GM18867 (cell line): ENCODE data around the gene CTSE.
"Not testable (repeated sequence)": the region's sequence is repeated elsewhere in the genome, so short reads cannot be mapped to it uniquely, and the experiment has no call there.

Source experiments
- ATAC-seq: cut with Tn5 transposase; IDR thresholded peaks from one replicate; pipeline ENCODE4 v1.9.1; 2021; ENCODE audit warnings: mild to moderate bottlenecking, moderate library complexity; ENCODE audit not compliant: unreplicated experiment

The CTSE gene

GRCh38 chr1:206020393-206021007 lies 3.2 kb downstream of the CTSE start:
- ATAC-seq, result no peak

DNA sequence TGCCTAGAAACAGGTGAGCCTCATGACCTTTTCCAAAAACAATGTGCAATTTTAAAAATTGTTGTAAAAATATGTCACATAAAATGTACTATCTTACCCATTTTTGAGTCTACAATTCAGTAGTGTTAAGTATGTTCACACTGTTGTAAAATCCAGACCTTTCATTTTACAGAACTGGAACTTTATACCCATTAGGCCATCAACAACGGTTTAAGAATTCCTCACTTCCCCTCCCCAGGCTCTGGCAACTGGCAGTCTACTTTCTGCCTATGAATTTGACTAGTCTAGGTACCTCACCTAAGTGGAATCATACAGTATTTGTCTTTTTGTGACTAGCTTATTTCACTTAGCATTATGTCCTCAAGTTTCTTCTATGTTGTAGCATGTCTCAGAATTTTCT lies 8.6 kb downstream of the CTSE start:
- ATAC-seq, result no peak

DNA sequence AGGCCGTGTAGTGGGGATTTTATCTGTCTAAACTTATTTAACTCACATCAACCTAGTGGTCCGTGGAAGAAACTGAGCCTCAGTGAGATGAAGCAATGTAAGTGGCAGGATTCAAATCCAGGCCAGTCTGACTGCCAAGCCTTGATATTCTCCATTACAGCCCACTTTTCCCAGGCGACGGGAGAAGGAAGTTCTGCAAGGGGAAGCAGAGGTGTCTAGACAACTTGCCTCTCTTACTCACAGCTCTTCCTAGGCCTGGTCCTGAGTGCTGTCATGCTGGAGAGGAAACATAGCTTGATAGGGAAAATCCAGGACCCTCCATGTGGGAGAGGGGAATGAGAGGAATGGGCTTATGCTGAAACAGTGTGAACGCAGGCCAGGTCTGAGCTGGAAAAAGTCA lies 9.1 kb downstream of the CTSE start:
- ATAC-seq, result no peak

- no peak for ATAC-seq
These were observed 10.5 kb downstream of the CTSE start for GRCh38 chr1:206013026-206013795.

- ATAC-seq, result peak; percentile 96
These were observed 11.4 kb downstream of the CTSE start for GRCh38 chr1:206012086-206012859.

GRCh38 chr1:206011057-206011456 lies 12.6 kb downstream of the CTSE start:
- ATAC-seq, result no peak

DNA sequence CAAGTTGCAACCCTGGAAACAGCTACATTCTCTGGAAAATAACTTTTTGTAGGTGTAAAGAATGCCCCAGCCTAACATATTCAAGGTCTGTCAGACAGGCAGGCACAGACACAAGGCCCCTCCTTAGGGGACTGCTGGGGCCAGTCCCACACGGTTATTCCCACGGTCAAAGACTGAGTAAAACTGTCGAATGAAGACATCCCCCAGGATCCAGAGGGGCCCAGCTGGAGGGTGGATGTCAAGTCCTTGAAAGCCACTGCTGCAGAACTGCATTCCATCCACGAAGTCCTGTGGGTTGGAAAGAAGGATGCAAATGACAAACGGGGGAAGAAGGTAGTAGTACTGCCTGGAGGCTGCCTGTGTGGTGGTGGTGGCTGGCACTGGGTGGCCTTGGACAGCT lies 13.6 kb downstream of the CTSE start:
- ATAC-seq, result no peak

DNA sequence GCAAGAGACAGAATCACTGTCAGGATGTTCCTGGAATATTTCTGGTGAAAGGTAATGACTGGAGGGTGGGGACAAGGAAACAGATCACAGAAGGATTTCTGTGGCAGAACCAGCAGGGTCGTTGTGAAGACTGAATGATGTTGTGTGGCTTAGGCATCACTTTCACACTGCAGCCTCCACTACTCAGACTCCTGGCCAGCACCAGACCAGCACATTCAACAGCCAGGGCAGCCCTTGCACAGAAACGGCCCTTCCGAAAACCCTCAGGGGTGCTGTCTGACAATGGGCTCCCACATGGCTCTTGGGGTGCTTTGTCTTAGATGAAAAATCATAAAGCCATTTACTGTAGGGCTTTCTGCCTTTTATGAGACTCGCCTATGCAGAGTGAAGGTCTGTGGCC lies 16.7 kb downstream of the CTSE start:
- no peak for ATAC-seq

- no peak for ATAC-seq
These were observed 17.9 kb downstream of the CTSE start for GRCh38 chr1:206005778-206006180.

- ATAC-seq, result no peak
These were observed 18.5 kb downstream of the CTSE start for GRCh38 chr1:206005234-206005633.

GRCh38 chr1:206004826-206005225 lies 18.9 kb downstream of the CTSE start:
- ATAC-seq, result no peak

- no peak for ATAC-seq
These were observed 19.6 kb downstream of the CTSE start for GRCh38 chr1:206003854-206004800.

DNA sequence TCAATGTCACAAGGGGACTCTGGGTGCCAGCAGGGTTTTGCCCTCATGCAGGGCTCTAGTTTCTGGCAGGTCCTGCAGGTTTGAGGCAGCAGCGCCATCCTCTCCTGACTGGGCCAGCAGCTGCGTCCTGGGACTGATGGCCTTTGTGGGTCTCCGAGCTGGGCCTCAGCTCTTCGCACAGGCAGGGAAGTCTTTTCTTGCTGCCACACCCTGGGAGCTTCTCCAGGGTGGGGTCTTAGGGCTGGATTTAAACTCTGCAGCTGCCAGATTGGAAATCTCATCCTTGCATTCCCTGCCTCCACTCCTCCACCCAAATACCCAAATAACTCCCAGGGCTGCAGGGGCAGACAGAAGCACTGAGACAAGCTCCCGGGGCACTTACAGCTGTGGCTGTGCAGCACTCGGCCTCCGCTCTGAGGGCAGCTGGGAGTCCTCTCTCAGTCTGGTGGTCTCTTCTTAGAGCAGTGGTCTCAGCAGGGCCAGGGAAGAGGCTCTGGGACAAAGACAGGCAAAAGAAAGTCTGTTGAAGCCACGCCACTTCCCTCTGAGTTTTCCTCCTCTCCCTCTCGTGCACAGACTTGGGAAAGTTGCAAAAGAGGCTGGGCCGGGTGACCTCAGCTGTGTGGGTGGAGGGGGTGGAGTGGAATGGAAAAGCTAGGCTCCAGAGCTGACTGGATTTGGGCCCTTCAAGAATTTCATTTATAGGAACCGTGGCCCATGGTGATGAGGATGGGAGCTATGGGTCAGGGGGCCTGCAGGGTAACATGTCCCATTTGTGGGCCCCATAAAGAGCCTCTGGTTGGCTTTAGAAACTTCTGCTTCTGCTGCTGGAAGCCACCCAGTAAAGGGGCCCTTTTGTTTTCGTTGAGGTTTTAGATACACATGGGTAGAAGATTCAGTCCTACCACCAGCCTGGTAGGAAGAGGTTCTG lies 20.6 kb downstream of the CTSE start, which contains the start of gene RAB7B:
RAB7B (minus strand) TSS at position 525 of the 931 bp plus-strand sequence. CDS start 9,260 bp downstream, outside the sequence.
- ATAC-seq, result no peak

GRCh38 chr1:206002160-206002559 lies 21.5 kb downstream of the CTSE start:
- no peak for ATAC-seq

GRCh38 chr1:206001476-206001888 lies 22.2 kb downstream of the CTSE start:
- ATAC-seq, result no peak

DNA sequence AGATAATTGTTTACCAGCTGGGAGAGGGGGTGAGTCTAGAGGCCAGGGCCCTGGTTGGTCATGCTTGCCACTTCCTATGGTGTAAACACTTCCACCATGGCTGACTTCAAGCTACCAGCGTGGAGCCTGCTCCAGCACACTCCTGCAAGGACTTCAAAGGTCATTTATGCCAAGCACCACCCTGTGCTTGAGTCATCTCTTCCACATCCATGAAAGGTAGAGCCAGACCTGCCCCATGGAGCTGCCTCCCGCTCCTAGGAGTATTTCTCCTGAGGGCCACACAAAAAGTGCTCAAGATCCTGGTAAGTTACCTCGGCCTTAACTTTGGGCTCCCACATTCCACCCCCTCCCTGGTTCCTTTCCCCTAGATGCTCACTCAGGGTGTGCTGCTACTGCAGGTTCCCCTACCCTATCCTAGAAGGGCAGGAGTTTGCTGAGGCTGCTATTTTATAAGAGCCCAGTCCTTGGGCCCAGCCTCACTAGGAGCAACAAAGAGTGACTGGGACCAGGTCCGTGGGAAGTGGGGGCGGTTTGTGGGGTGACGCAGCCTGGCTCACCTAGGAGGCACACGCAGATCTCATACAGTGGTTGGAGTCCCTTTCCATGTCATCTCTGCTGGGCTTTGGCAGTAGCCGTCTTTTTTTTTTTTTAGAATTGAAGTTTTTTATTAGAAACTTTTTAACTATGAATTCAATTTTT lies 22.9 kb downstream of the CTSE start:
- ATAC-seq, result no peak

- ATAC-seq, result no peak
These were observed 25.0 kb downstream of the CTSE start for GRCh38 chr1:205998457-205999241.

DNA sequence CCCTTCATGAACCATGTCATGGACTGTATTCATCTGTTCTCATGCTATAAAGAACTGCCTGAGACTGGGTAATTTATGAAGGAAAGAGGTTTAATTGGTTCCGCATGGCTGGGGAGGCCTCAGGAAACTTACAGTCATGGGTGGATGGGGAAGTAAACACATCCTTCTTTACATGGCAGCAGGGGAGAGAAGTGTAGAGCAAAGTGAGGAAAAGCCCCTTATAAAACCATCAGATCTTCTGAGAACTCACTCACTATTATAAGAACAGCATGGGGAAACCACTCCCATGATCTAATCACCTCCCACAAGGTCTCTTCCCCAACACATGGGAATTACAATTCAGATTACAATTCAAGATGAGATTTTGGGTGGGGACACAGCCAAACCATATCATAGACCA lies 27.1 kb downstream of the CTSE start:
- not testable (repeated sequence) for ATAC-seq
